ENCODE results near the gene RHO.

RHO gene

DNA sequence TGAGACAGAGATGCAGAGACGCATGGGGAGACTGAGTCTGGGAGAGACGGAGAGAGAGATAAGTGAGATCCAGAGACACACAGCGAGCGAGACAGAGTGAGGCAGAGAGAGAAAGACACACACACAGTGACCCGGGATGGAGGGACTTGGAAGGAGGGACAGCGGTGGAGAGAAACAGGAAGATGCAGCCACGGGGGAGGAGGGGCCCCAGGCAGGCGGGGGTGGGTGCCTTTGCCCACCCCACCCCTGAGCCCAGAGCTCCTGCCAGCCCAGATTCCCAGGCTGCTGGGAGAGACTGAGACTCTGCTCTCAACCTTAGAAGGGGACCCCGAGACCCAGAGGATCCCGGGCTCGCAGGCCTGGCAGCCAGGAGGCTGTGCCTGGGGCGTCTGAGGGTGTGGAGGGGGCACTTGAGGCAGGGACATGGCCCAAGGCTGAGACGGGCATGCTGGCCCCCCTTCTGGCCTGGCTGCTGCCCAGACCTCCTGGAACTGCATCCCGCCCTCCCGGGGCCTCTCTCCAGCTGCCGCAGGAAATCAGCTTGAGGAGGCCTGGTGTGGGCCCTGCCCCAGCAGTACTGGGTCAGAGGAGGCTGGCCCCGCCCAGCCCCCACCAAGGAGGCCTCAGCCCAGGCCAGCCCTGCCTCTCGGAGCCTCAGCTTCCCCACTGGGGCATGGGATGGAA lies 32.6 kb downstream of the RHO start:
- no peak for DNase-seq (ENCODE audit: low spot score)

DNA sequence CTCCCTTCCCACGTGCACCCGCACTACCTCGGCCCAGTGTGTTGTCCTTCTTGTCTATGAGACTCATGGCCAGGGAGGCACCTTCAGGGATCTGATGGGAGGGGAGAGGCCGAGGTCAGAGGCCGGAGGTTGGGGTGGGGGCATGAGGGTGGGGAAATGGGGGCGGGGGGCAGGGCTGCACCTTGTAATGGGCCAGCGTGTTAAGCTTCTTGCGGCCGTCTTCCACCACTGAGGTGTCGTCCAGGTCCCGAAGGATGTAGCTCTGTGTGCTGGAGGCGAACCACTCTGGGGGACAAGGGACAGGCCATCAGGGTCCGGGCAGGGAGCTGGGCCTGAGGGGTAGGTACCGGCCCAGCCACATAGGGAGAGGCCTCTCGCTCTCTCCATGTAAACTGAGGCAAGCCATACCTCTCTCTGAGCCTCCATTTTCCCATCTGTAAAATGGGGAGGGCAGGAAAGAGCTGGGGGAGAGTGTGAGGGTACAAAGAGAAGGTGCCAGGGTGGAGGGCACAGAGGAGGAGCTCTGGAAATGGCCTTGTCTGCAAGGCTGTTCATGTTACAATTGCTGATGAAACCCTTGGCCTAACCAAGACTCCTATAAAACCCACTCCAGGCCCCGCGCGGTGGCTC lies 33.3 kb downstream of the RHO start:
- DNase-seq (ENCODE audit: low spot score) = no peak

DNA sequence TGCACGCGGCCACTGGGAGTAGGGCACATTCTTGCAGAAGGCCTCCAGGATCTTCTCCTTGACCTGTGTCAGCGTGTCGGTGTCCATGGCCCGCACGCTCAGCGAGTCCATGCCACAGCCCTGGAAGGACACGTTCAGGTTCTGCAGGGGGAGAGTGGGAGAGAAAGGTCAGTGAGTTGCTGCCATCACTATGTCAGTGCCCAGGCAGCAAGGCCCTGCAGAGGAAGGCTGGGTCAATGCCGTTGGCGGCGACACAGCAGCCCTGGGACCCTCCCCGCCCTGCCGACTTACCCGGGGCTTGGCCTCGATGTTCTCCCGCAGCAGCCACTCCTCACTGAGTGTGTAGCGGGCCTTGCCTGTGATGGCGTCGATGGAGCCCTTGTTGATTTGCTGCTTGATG lies 34.4 kb downstream of the RHO start:
- no peak for DNase-seq (ENCODE audit: low spot score)

DNA sequence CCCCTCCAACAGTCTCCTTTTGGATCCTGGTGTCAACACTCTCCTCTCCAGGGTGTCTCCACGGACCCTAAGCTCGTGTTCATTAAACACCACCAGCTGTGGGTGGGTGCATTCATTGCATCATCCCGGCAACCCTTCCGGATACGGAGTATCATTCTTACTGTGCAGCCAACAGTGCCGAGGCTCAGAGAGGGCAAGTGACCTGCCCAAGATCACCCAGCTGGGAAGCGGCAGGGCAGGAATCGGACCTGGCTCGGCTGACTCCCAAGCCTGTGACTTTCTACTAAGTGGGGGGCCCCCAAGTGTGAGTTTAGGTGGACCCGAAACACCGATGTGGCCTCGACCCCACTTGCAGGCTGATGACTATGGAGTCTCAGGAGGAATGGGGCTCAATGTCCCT lies 34.9 kb downstream of the RHO start:
- DNase-seq (ENCODE audit: low spot score) = no peak

DNA sequence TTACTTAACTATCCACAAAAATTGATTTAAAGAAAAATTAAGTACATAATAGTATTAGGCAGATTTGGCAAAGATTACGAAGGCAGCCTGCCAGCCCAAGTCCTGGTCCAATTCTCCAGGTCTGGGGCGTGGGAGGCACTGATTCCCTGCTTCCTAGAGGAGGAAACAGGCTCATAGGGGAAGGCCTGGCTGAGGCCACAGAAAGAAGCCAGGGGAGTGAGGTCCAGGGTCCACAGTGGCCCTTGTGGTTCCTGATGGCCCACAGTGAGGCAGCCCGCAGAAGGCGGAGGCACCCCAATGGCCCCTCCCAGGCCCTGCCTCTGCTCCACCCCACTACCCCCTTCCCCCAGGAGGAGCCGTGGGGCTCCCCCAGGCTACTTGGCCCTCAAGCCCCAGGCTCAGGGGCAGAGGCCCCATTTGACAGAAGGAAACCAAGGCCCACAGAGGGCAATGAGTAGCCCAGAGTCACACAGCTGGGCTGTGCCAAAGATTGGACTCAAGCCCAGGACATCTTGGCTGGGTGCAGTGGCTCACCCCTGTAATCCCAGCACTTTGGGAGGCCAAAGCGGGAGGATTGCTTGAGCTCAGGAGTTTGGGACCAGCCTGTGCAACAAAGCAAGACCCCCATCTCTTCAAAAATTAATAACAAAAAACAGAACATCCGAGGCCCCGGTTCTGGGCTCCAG lies 35.6 kb downstream of the RHO start:
- no peak for DNase-seq (ENCODE audit: low spot score)

DNA sequence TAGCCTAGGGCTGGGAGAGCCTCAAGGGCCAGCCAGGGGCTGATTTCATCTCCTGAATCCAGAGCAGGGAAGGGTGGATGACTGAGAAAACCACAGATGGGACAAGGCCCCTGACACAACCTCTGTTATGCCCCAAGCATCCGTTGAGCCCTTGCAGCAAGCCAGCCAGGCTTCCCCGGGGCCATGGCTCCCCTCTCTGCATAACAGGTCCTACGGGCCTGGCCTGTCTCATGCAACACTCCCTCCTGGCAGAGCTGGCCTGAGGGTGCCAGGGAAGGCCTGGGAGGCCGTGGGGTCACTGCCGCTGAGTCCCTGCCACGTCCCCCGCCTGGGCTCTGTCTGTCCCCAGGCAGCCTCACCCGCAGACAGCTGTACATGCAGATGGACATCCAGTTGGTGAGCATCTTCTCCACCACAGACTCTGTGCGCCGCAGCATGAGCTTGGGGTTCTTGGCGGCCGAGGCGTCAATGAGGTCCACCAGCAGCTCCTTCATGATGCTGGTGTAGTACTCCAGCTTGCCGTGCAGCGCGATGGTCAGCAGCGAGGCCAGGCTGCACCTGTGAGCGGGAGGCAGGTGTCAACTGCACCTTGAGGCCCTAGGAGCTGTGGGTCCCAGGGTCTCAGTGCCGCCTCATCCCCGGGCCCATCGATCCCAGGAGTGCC lies 36.7 kb downstream of the RHO start:
- DNase-seq (ENCODE audit: low spot score) = no peak

DNA sequence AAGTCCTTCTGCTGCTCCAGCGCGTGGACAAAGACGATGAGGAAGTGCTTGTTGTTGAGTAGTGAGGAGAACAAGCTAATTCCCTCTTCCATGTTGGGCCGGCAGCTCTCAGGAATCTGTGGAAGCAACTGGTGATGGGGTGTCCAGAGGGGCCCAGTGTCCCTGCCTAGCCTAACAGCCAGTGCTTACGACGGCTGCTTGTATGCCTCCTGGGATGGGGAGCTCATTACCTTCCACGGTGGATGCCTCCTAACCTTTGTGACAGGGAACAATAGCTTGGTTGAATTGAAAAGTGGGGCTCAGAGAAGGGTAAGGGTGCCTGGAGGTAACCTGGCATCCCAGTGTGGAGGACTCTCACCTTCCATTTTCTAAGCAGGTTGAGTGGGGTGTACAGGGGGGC lies 37.5 kb downstream of the RHO start:
- no peak for DNase-seq (ENCODE audit: low spot score)

DNA sequence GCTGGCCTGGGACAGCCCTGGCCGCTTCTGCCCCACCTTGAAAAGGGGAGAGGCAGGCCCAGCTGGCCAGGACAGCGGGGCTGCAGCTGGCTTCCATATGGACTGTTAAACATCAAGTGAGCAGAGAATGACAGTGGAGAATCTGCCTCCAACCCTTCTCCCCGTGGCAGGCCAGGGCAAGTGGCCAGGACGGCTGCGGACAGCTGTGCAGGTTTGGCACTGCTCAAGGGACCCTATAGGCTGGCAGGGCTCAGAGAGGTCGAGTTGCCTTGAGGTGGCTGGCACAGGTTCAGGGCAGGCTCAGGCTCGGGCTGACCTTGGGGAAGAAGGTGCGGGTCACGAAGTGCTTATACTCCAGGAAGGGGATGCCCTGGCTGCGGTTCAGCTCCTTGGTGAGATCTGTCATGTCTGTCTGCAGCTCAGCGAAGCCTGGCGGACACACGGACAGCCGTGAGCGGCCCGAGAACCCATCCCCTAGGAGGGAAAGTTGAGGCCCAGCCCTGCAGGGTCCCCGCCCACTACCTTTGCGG lies 38.8 kb downstream of the RHO start:
- no peak for DNase-seq (ENCODE audit: low spot score)

DNA sequence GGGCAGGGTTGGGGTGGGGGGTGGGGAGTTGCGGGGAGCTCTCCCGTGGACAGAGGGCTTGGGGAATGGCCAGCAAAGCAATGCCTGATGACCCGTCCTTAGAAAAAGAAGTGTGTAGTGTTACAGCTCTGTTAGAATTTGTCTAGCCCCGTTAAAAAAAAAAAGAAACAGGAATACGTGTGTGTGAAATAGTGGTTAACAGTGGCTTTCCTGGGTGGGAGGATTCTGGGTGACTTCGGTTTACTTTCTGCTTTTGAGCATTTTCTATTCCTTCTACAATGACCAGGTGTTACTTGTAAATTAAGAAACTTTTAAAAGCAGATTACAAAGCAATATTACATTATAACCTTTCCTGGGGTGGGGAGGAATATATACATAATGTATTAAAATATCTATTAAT lies 39.5 kb downstream of the RHO start:
- DNase-seq (ENCODE audit: low spot score) = no peak

DNA sequence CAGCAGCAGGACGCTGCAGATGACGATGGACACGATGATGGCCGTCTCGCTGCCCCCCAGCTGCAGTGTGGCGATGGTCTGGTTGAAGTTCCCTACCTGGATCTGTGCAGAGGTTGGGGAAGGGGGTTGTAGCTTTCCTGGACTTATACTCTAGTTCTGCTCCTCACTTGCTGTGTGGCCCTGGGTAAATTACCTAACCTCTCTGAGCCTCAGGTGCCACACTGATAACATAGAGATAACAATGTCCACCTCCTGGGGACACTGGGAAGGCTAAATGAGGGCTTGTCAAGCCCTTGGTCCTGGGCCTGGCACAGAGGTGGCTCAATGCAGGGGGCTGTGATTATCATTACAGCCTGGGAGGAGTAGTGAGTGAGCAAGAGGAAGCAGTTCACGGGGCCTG lies 41.4 kb downstream of the RHO start:
- no peak for DNase-seq (ENCODE audit: low spot score)

DNA sequence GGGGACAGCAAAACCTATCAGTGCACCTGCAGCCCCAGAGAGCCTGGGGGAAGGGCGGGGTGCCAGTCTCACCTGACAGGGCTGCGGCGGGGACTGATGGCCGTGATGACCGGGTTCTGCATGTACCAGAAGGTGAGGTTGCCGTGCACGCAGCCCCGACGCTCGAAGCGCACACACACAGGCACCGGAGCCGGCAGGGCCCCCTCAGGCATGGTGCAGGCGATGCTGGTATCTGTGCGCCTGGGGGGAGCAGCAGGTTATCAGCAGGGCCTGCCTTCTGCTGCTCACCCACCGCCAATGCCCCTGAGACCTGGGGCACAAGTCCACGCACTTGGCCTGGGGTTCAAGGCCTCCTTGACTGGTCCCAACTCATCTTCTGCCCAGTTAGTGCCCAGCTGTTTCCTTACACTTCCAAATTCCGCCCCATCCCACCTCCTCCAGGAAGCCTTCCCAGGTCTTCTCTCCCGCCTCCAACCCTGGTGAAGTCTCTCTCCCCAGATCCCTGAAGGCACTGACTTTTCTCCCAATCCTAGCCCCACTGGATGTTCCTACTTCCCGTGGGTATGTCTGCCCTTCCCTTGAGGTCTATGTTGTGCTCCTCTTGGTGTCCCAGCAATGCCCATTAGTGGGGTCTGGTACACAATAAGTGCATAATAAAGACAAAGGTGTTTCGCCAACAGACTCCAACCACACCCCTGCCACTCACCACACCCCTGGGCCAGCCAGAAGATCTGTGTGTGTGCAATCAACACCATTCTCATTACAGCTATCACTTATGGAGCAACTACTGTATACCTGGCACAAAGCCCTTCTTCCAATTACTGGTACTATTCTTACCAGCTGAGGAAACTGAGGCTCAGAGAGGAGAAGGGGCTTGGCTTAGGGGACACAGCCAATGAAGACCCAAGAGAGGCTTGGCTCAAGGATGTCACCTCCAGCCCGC lies 43.4 kb downstream of the RHO start:
- DNase-seq (ENCODE audit: low spot score) = no peak

DNA sequence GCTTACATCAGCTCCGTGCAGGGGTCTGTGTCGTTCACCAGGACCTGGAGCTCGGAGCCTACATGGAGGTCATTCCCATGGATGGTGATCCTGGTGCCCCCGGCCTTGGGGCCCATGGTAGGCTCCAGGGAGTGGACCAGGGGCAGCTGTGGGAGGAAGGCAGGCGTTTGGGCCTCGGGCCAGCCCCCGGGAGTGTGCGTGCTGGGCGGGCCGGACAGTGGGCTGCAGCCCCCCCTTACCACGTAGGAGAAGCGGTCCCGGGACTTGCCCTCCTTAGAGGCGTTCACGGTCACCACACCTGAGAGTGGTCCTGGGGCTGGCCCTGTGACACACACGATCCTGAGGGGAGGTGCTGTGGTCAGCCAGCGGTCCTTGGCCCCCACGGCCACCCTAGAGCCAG lies 44.2 kb downstream of the RHO start:
- no peak for DNase-seq (ENCODE audit: low spot score)

DNA sequence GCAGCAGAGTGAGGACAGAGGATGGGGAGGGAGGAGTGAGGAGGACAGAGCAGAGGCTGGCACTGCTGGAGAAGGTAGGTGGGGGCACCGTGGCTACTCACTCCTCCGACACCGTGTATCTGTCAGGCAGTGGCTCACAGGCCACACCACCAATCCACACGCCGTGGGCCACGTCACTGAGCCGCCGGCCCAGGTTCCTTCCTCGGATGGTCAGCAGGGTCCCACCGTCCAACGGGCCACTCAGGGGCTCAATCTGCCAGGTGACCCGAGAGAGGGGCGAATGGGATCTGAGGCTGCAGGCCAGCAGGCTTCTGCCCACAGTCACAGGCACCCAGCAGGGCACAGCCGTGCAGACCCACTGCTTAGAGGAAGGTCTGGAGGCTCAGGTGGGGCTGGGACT lies 45.1 kb downstream of the RHO start:
- no peak for DNase-seq (ENCODE audit: low spot score)

DNA sequence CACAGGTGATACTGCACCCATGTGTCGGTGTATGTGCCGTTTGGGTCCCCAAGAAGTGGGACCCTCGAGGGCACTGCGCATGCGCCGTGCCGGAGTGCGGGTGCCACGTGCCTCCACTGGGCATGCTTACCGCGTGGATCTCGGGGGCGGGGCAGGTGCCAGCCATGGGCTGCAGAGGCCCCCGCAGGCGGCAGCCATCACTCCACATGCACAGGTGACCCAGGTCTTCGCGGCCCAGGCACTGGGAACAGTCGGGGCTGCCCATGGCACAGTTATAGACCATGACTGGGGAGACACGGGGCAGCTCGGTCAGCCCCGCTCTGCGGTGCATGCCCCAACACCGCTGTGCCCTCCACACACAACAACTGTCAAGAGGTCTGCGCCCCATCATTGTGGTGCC lies 45.8 kb downstream of the RHO start:
- no peak for DNase-seq (ENCODE audit: low spot score)

DNA sequence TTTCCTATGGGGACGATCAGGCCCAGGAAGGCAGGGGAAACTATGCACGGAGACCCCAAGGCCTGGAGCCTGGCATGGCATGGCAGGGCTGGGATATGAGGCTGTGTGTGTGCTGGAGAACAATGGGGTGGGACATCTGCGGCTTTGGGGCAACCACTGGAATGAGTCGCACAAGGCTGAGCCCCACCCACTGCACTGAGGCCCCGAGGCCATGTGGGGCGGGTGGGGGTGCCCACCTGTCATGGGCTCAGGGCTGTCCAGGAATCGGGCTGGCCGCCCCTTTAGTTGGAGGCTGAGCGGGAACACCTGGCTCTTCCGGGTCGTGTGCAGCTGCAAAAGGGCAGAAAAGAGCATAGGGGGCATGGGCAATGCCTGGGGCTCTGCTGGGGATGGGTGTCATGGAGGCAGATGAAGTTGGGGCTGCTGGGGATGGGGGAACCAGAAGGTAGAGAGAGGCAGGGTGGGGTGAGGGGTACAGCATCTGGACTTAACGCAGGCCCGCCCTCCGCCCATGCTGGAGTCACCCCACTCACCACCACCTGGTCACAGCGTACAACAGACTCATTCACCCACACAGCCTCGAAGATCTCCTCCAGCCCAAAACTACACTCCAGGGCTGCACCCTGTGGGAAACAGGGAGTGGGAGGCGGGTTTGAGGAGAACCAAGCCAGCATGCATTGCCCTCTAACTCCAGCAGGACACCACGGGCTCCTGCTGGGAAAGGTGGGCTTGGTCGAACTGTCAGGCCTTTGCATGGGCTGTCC lies 47.0 kb downstream of the RHO start:
- DNase-seq (ENCODE audit: low spot score) = no peak

DNA sequence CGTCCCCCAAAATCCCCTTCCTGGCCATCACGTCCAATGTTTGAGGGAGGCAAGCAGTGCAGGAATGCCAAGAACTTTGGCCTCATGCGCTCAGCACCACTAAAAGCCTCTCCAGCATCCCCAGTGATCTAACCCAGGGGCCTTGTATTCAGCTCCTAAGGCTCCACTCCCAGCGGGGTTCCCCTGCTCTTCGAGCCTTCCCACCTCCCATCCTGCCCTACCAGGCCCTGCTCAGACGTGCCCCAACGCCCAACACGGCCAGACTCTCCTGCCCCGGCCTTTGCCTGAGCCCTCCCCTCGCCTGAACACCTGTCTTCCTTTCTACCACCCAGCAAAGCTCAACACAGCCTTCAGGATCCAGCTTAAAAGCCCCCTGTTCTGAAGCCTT lies 47.6 kb downstream of the RHO start:
- no peak for DNase-seq (ENCODE audit: low spot score)

DNA sequence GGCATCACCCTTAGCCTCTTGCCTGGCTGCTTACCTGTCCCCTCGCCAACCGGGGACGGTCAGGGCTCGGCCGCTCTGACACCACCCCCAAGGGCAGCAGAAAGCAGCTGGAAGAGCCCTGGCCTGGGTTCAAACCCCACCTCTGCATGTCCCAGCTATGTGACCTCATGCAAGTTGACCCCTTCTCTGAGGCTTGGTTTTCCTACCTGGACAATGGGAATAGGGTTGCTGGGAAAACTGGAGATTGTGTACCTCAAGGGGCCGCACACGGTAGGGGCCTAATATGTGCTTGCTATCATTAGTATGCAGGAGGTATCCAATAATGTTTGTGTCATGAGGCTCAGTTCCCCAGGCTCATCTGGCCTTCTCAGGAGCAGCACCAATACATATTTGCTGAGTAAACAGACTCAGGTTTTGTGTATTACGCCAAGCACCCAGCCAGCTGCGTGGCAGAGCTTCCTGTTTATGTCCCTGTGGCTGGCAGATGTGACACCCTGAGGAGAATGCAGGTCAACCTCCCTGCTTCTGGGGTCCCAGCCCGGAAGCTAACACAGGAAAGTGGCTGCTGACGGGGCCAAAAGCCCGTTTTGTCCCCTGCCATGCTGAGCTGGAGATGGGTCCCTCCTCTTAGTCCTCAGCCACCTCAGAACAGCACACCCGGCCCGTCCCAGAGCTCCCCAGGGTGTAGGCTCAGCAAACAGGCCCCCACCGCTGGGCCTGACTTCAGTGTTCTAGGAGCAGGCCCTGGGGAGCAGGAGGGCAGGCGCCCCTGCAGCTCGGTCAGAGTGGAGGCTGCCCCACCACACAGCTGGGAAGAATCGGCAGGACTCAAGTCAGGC lies 48.3 kb downstream of the RHO start:
- no peak for DNase-seq (ENCODE audit: low spot score)

DNA sequence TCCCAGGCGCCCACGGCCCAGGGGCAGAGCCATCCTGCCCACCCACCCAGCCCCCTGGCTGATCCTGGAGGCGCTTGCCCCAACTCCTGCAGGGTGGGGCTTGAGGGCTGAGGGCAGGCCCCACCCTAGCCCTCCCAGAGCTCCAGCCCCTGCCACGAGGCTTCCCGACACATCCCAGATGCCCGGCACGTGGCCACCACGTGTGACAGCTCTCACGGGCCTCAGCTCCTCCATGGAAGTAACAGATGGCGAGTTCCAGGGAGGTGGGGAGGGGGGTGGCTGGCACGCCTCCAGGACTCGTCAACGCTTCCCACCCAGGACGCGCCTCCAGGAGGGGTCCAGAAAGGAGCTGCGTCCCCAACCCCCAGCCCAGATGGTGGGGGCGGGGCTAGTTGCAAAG lies 48.9 kb downstream of the RHO start:
- DNase-seq (ENCODE audit: low spot score) = no peak

DNA sequence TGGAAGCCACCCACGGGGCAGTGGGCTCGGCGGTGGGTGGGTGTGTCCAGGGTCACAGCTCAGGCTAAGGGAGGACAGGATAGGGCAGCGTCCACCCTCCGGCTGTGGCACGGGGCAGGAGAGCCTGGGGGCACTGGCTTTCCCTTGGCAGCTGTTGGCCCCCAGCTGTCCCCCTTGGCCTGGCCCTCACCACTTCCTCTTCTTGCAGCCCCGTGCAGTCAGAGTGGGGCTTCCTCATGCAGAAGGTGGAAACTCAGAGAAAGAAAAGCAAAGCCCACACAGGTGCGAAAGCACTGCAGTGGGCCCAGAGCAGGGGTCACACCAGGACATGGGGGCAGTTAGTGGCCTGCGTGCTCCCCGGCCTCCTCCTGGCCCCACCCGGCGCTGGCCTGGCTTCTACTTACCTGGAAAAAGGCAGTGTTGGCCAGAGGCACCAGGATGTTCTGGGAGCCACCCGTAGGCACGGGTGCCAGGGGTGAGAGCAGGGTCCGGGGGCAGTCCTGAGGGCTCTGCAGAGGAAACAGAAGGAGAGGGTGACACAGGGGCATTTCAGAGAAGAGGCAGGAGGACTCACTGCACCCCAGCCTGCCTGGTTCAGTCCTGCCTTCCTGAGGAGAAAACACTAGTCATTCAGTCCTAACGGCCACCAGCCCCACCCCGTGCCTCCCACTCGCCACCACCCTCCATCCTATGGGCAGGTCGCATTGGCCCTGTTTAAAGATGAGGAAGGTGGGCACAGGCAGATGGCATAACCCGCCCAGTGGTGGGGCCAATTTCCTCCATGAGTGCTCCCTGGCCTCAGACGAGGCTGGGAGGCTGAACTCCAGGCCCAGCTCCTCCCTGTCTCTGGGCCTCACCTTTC lies 49.7 kb downstream of the RHO start:
- DNase-seq (ENCODE audit: low spot score) = no peak
